Nephron (organoid): Measurements from ENCODE around the gene MON2.

ENCODE experiments used
- H3K27ac Mint-ChIP-seq, 3 experiments: 2 replicates each; pipeline ENCODE4 v1.8.0; 2020; ENCODE audit warnings: mixed read lengths in 3 of 3, mild to moderate bottlenecking in 2 of 3, moderate library complexity in 1 of 3
- H3K27me3 Mint-ChIP-seq: 2 replicates; pipeline ENCODE4 v1.8.0; 2021; ENCODE audit warnings: low read depth, mild to moderate bottlenecking, moderate library complexity, mixed read lengths
- H3K36me3 Mint-ChIP-seq: 2 replicates; pipeline ENCODE4 v1.8.0; 2020; ENCODE audit warnings: low read depth, mixed read lengths
- H3K4me1 Mint-ChIP-seq: 2 replicates; pipeline ENCODE4 v1.8.0; 2020; ENCODE audit warnings: mixed read lengths
- H3K4me3 Mint-ChIP-seq, 3 experiments: 2 replicates each; pipeline ENCODE4 v1.8.0; 2020; ENCODE audit warnings: mild to moderate bottlenecking in 3 of 3, mixed read lengths in 3 of 3, moderate library complexity in 2 of 3
- H3K9me3 Mint-ChIP-seq: 2 replicates; pipeline ENCODE4 v1.8.0; 2020; ENCODE audit warnings: mixed read lengths
- TF ChIP-seq, protein P1 (sequence below), 3 experiments: fragments of 200-600 bp; sonication (generic); IDR thresholded peaks; one replicate each; pipeline ENCODE4 v1.5.0; 2021; ENCODE audit warnings: antibody characterized with exemption in 3 of 3; ENCODE audit not compliant: unreplicated experiment in 3 of 3

MON2 gene

GRCh38 chr12:62533087-62533754 is 66.6 kb downstream of the MON2 start:
- H3K4me1 Mint-ChIP-seq = peaks cover 10% of the 10 kb centered on the region
- peak overlapping the region; percentile 70 to 89 (median 81) for H3K27ac Mint-ChIP-seq
- no peaks in the 10 kb centered on the region for H3K9me3 Mint-ChIP-seq
- no peaks in the 10 kb centered on the region for H3K27me3 Mint-ChIP-seq
- H3K4me3 Mint-ChIP-seq = no peak overlapping the region
- H3K36me3 Mint-ChIP-seq = peaks cover 54% of the 10 kb centered on the region
- TF ChIP-seq, protein P1, sequence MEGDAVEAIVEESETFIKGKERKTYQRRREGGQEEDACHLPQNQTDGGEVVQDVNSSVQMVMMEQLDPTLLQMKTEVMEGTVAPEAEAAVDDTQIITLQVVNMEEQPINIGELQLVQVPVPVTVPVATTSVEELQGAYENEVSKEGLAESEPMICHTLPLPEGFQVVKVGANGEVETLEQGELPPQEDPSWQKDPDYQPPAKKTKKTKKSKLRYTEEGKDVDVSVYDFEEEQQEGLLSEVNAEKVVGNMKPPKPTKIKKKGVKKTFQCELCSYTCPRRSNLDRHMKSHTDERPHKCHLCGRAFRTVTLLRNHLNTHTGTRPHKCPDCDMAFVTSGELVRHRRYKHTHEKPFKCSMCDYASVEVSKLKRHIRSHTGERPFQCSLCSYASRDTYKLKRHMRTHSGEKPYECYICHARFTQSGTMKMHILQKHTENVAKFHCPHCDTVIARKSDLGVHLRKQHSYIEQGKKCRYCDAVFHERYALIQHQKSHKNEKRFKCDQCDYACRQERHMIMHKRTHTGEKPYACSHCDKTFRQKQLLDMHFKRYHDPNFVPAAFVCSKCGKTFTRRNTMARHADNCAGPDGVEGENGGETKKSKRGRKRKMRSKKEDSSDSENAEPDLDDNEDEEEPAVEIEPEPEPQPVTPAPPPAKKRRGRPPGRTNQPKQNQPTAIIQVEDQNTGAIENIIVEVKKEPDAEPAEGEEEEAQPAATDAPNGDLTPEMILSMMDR (IDR thresholded peaks at IDR 0.05; ENCODE audit: unreplicated experiment in 3 of 3) = no peak

- TF ChIP-seq, protein P1 (IDR thresholded peaks at IDR 0.05; ENCODE audit: unreplicated experiment in 3 of 3) = no peak
- Mint-ChIP-seq H3K4me1 (peaks cover 10% of the 10 kb centered on the region), H3K27ac (peak overlapping the region; percentile 70 to 89 (median 81))
Observed at GRCh38 chr12:62533755-62534107, 67.1 kb downstream of the MON2 start.

GRCh38 chr12:62536546-62536945 is 69.9 kb downstream of the MON2 start:
- Mint-ChIP-seq H3K4me3 (no peak overlapping the region), H3K27me3 (no peaks in the 10 kb centered on the region), H3K4me1 (peaks cover 10% of the 10 kb centered on the region), H3K36me3 (peaks cover 41% of the 10 kb centered on the region), H3K9me3 (no peaks in the 10 kb centered on the region), H3K27ac (no peak overlapping the region)
- TF ChIP-seq, protein P1 (IDR thresholded peaks at IDR 0.05; ENCODE audit: unreplicated experiment in 3 of 3) = no peak

More at GRCh38 chr12:62533755-62534107, 67.1 kb downstream of the MON2 start:
- Mint-ChIP-seq H3K27me3 (no peaks in the 10 kb centered on the region), H3K36me3 (peaks cover 51% of the 10 kb centered on the region), H3K9me3 (no peaks in the 10 kb centered on the region), H3K4me3 (no peak overlapping the region)

DNA sequence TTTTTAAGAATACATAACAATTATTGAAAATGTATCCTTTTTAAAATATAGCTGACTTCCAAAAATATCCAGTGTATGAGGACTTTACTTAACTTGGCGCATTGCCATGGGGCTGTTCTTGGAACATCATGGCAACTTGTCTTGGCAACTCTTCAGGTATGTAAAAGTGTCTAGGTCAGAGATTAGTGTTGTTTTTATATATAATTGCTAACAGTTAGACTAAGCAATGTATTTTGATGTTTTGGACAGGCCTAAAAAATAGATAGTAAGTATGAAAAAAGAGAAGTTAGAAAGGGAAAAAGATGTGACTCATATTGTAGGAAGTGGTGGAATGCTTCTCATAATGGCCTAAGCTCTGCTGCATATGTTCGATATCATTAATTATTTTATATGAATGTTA is 70.9 kb downstream of the MON2 start:
- Mint-ChIP-seq H3K36me3 (peaks cover 41% of the 10 kb centered on the region), H3K9me3 (no peaks in the 10 kb centered on the region), H3K27me3 (no peaks in the 10 kb centered on the region), H3K27ac (peak overlapping the region in 2 of 3 experiments; percentile 48 to 53), H3K4me1 (peaks cover 10% of the 10 kb centered on the region), H3K4me3 (no peak overlapping the region)
- TF ChIP-seq, protein P1 (IDR thresholded peaks at IDR 0.05; ENCODE audit: unreplicated experiment in 3 of 3) = no peak

DNA sequence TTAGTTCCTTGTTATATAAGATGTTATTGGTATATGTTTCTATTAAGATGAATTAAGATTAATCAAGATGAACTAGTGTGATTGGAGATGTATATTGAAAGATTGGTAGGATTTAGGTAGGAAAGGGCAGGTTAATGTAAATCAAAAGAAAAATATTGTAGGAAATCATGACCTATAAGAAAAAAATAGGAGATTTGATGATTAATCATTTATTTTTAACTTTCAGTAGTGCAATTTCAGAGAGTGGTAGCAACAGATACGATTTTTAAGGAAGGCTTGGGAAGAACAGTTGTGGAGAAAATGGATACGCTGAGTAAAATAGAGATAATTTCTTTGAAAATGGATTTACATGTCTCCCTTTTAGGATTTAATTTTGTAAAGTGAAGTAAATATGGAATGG is 73.7 kb downstream of the MON2 start:
- Mint-ChIP-seq H3K9me3 (no peaks in the 10 kb centered on the region), H3K27me3 (no peaks in the 10 kb centered on the region), H3K27ac (no peak overlapping the region), H3K4me3 (no peak overlapping the region), H3K4me1 (peaks cover 5% of the 10 kb centered on the region), H3K36me3 (peaks cover 42% of the 10 kb centered on the region)
- TF ChIP-seq, protein P1 (IDR thresholded peaks at IDR 0.05; ENCODE audit: unreplicated experiment in 3 of 3) = no peak

DNA sequence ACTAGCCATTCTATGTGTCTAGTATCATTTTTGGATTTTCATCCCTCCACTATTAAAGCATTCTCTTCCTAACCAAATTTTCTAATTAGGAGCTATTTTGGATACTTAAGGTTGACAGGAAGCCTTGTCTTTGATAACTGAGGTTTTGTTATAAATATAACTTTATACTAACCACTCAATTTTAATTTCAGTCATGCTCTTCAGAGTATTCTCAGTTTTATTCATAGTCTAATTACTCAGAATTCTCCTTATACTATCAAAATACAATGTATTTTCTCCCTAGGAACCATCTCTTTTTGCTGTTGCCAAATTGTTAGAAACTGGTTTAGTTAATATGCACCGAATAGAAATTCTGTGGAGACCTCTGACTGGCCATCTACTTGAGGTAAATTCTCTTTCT is 76.2 kb downstream of the MON2 start:
- Mint-ChIP-seq H3K27me3 (no peaks in the 10 kb centered on the region), H3K27ac (no peak overlapping the region), H3K4me3 (no peak overlapping the region), H3K9me3 (no peaks in the 10 kb centered on the region), H3K4me1 (peaks cover under 1% of the 10 kb centered on the region), H3K36me3 (peaks cover 46% of the 10 kb centered on the region)
- TF ChIP-seq, protein P1 (IDR thresholded peaks at IDR 0.05; ENCODE audit: unreplicated experiment in 3 of 3) = no peak
